H1 (cell line): Measurements from ENCODE around the gene DYRK1A.

Source experiments
- CHD2 ChIP-seq: IDR thresholded peaks from 2 replicates; pipeline ENCODE4 v1.6.1; 2012; ENCODE audit warnings: low read length, improper control_type of control experiment
- CTCF ChIP-seq, 3 experiments: IDR thresholded peaks; 1 replicate in 2 of 3; 2 replicates in 1 of 3; pipeline versions ENCODE4 v1.5.1 to v1.6.1; 2011; ENCODE audit warnings: low read length in 3 of 3, mild to moderate bottlenecking in 3 of 3, inconsistent platforms in 2 of 3, low read depth in 1 of 3, moderate library complexity in 1 of 3; ENCODE audit not compliant: insufficient read depth in 1 of 3; ENCODE audit errors: control extremely low read depth in 1 of 3
- JUN ChIP-seq: IDR thresholded peaks from 2 replicates; pipeline ENCODE4 v1.6.1; 2011; ENCODE audit warnings: low read depth, mild to moderate bottlenecking, improper control_type of control experiment, low read length
- MAX ChIP-seq: IDR thresholded peaks from 2 replicates; pipeline ENCODE4 v1.6.1; 2012; ENCODE audit warnings: inconsistent platforms
- NRF1 ChIP-seq: IDR thresholded peaks from 2 replicates; pipeline ENCODE4 v1.6.1; 2011; ENCODE audit warnings: mild to moderate bottlenecking, low read depth, low read length, improper control_type of control experiment
- POLR2A ChIP-seq, 2 experiments: IDR thresholded peaks; 1 replicate in 1 of 2; 2 replicates in 1 of 2; pipeline ENCODE4 v1.6.1; 2011; ENCODE audit warnings: low read depth in 2 of 2, low read length in 2 of 2, mild to moderate bottlenecking in 2 of 2; ENCODE audit errors: control extremely low read depth in 1 of 2
- SIN3A ChIP-seq, 2 experiments: IDR thresholded peaks in 1 of 2; conservative IDR thresholded peaks in 1 of 2; 2 replicates each; pipeline ENCODE4 v1.6.1; 2011 to 2012; ENCODE audit warnings: low read length in 2 of 2, improper control_type of control experiment in 1 of 2, low read depth in 1 of 2, mild to moderate bottlenecking in 1 of 2
- YY1 ChIP-seq: IDR thresholded peaks from 2 replicates; pipeline ENCODE4 v1.6.1; 2011; ENCODE audit warnings: low read depth, mild to moderate bottlenecking, low read length
- ZNF274 ChIP-seq: IDR thresholded peaks from 2 replicates; pipeline ENCODE4 v1.7.0; 2012; ENCODE audit warnings: low read length, borderline replicate concordance; ENCODE audit errors: extremely low read depth

- TF ChIP-seq ZNF274 (no peak), CTCF (IDR thresholded peaks at IDR 0.05; ENCODE audit: control extremely low read depth in 1 of 3, insufficient read depth in 1 of 3, low read depth in 1 of 3, low read length in 3 of 3) (no peak), MAX (no peak), YY1 (no peak), SIN3A (conservative IDR thresholded peaks at IDR 0.05 in 1 of 2, IDR thresholded peaks at IDR 0.05 in 1 of 2; ENCODE audit: low read depth in 1 of 2, low read length in 2 of 2) (no peak), JUN (no peak), POLR2A (IDR thresholded peaks at IDR 0.05; ENCODE audit: control extremely low read depth in 1 of 2, low read depth in 2 of 2, low read length in 2 of 2) (no peak), NRF1 (no peak), CHD2 (no peak)
Measured at GRCh38 chr21:37532868-37533780, 166.6 kb downstream of the DYRK1A start.
